GM23248 (cell line): ENCODE measurements around the gene PCDHAC1. TPM values are rescaled to one million over a fixed set of nuclear protein-coding genes. Genes with fewer than 3 reads are reported as not detected.
"Not testable (repeated sequence)": the region's sequence is repeated elsewhere in the genome, so short reads cannot be mapped to it uniquely, and the experiment has no call there.

Experiments used
- DNase-seq: peaks from one replicate; pipeline ENCODE4 v3.0.0-alpha.2; 2015
- H2AFZ ChIP-seq: fragments of 200-600 bp; sonication (generic); 2 replicates; pipeline ENCODE4 v1.6.1; 2016; ENCODE audit warnings: antibody characterized with exemption
- H3F3A ChIP-seq: fragments of 200-600 bp; sonication (generic); 2 replicates; pipeline ENCODE4 v1.6.1; 2016; ENCODE audit warnings: mild to moderate bottlenecking, antibody characterized with exemption, mixed run types; ENCODE audit not compliant: insufficient read depth
- H3K27ac ChIP-seq: fragments of 200-600 bp; sonication (generic); 2 replicates; pipeline ENCODE4 v1.5.1; 2016; ENCODE audit warnings: mild to moderate bottlenecking
- H3K27me3 ChIP-seq: fragments of 200-600 bp; sonication (generic); replicated peaks from 2 replicates; pipeline ENCODE4 v1.6.1; 2016; ENCODE audit warnings: mild to moderate bottlenecking; ENCODE audit not compliant: insufficient read depth
- H3K36me3 ChIP-seq: fragments of 200-600 bp; sonication (generic); 2 replicates; pipeline ENCODE4 v1.6.1; 2016; ENCODE audit warnings: low read depth, mild to moderate bottlenecking
- H3K4me1 ChIP-seq: fragments of 200-600 bp; sonication (generic); 2 replicates; pipeline ENCODE4 v1.6.1; 2016; ENCODE audit warnings: mild to moderate bottlenecking; ENCODE audit not compliant: insufficient read depth
- H3K4me2 ChIP-seq: fragments of 200-600 bp; sonication (generic); one replicate; pipeline ENCODE4 v1.6.1; 2016; ENCODE audit warnings: mild to moderate bottlenecking; ENCODE audit not compliant: unreplicated experiment
- H3K4me3 ChIP-seq: fragments of 200-600 bp; sonication (generic); 2 replicates; pipeline ENCODE4 v1.5.1; 2016; ENCODE audit warnings: mild to moderate bottlenecking
- H3K79me2 ChIP-seq: fragments of 200-600 bp; sonication (generic); 2 replicates; pipeline ENCODE4 v1.6.1; 2016; ENCODE audit warnings: mild to moderate bottlenecking; ENCODE audit not compliant: insufficient read depth
- H3K9ac ChIP-seq: fragments of 200-600 bp; sonication (generic); 2 replicates; pipeline ENCODE4 v1.6.1; 2016; ENCODE audit warnings: mild to moderate bottlenecking
- H3K9me2 ChIP-seq: fragments of 200-600 bp; sonication (generic); 2 replicates; pipeline ENCODE4 v1.6.1; 2016; ENCODE audit warnings: mixed run types, mild to moderate bottlenecking, moderate library complexity; ENCODE audit not compliant: insufficient read depth
- H3K9me3 ChIP-seq: fragments of 200-600 bp; sonication (generic); one replicate; pipeline ENCODE4 v1.6.1; 2017; ENCODE audit warnings: low read depth
- H4K20me1 ChIP-seq: fragments of 200-600 bp; sonication (generic); 2 replicates; pipeline ENCODE4 v1.6.0; 2016; ENCODE audit not compliant: insufficient read depth
- EZH2 ChIP-seq: fragments of 200-600 bp; sonication (generic); IDR thresholded peaks from 2 replicates; pipeline ENCODE4 v1.6.1; 2018; ENCODE audit warnings: antibody characterized with exemption, mild to moderate bottlenecking; ENCODE audit not compliant: insufficient read depth, poor library complexity, severe bottlenecking
- EZH2phosphoT487 ChIP-seq: fragments of 200-600 bp; sonication (generic); IDR thresholded peaks from 2 replicates; pipeline ENCODE4 v1.6.1; 2018; ENCODE audit warnings: antibody characterized with exemption, moderate library complexity, mild to moderate bottlenecking, low read depth; ENCODE audit not compliant: insufficient read depth
- WGBS, 2 experiments: methylation state at CpG; one replicate each; pipeline ENCODE4 v1.1.6; 2015 to 2017; ENCODE audit warnings: low lambda C conversion rate in 2 of 2, low coverage in 1 of 2; ENCODE audit errors: missing lambda C conversion rate in 2 of 2; 5-methylcytosine and 5-hydroxymethylcytosine counted together
- in situ Hi-C: fragments of 300-500 bp; cut with MboI; formaldehyde crosslinking; loops from 2 replicates; pipeline ENCODE4 v1.15.0; 2020
- polyA plus RNA-seq: library from polyadenylated mRNA; unstranded; fragments of >200 nt; fragmentation: Nextera tagmentation; extraction: Ambion mirVana; gene quantifications from 2 replicates; pipeline ENCODE4 v1.2.1, GENCODE V29; 2016
- total RNA-seq: library from RNA; depleted of rRNA; stranded (reverse); fragments of >200 nt; shearing (Covaris generic); gene quantifications from 2 replicates; pipeline ENCODE4 v1.2.3, GENCODE V29; 2014; rRNA removed

Gene PCDHAC1
- 0.38 TPM in 1 of 2 replicates, not detected in the other for total RNA-seq
- polyA plus RNA-seq = not detected in 2 replicates

GRCh38 chr5:140925806-140926442 is at the start of gene PCDHAC1:
Gene PCDHAC1, plus strand, starts transcription at chr5:140926299. Its CDS starts 594 bp downstream, at chr5:140926893.
- no peaks in the 10 kb centered on the region for H3K9me3 ChIP-seq
- H2AFZ ChIP-seq = peak within 1 kb of the TSS; percentile 67
- no peak within 1 kb of the TSS for H3K27ac ChIP-seq
- peaks cover 12% of the 10 kb centered on the region for H3K27me3 ChIP-seq
- no peak within 1 kb of the TSS for H3K9ac ChIP-seq
- H3K79me2 ChIP-seq = no peaks in the 10 kb centered on the region
- no peak for TF ChIP-seq EZH2
- TF ChIP-seq EZH2phosphoT487 = no peak
- DNase-seq = no peak
- in situ Hi-C loops = no loop called here
- WGBS, 2 experiments = 7% methylated on average over 40 to 41 of the region's 41 CpGs
- peak within 1 kb of the TSS; percentile 39 for H3K4me2 ChIP-seq
- H3K36me3 ChIP-seq = no peaks in the 10 kb centered on the region
- no peaks in the 10 kb centered on the region for H4K20me1 ChIP-seq
- no peaks in the 10 kb centered on the region for H3F3A ChIP-seq
- H3K9me2 ChIP-seq = no peaks in the 10 kb centered on the region
- H3K4me1 ChIP-seq = no peaks in the 10 kb centered on the region
- peak within 1 kb of the TSS; percentile 42 for H3K4me3 ChIP-seq

DNA sequence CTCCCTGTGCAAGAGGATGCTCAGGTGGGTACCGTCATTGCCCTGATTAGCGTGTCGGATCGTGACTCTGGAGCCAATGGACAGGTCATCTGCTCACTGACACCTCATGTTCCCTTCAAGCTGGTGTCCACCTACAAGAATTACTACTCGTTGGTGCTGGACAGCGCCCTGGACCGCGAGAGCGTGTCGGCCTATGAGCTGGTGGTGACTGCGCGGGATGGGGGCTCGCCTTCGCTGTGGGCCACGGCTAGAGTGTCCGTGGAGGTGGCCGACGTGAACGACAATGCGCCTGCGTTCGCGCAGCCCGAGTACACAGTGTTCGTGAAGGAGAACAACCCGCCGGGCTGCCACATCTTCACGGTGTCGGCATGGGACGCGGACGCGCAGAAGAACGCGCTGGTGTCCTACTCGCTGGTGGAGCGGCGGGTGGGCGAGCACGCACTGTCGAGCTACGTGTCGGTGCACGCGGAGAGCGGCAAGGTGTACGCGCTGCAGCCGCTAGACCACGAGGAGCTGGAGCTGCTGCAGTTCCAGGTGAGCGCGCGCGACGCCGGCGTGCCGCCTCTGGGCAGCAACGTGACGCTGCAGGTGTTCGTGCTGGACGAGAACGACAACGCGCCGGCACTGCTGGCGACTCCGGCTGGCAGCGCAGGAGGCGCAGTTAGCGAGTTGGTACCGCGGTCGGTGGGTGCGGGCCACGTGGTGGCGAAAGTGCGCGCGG is 49.4 kb upstream of the PCDHAC1 start:
- H3K27ac ChIP-seq, DNase-seq, H3K27me3 ChIP-seq, H4K20me1 ChIP-seq, in situ Hi-C loops, H3K9me3 ChIP-seq, H3K9me2 ChIP-seq, H3K4me3 ChIP-seq, H3F3A ChIP-seq, H3K9ac ChIP-seq, H2AFZ ChIP-seq, H3K79me2 ChIP-seq, H3K36me3 ChIP-seq, H3K4me1 ChIP-seq, H3K4me2 ChIP-seq: not testable (repeated sequence)
- 43 to 46% methylated on average over 71 to 80 of the region's 80 CpGs for WGBS, 2 experiments

DNA sequence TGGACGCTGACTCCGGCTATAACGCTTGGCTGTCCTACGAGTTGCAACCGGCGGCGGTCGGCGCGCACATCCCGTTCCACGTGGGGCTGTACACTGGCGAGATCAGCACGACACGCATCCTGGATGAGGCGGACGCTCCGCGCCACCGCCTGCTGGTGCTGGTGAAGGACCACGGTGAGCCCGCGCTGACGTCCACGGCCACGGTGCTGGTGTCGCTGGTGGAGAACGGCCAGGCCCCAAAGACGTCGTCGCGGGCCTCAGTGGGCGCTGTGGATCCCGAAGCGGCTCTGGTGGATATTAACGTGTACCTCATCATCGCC is 48.9 kb upstream of the PCDHAC1 start:
- in situ Hi-C loops = no loop called here
- H3K9me2 ChIP-seq = no peaks in the 10 kb centered on the region
- no peaks in the 10 kb centered on the region for H3F3A ChIP-seq
- H3K27me3 ChIP-seq = no peaks in the 10 kb centered on the region
- no peak overlapping the region for H2AFZ ChIP-seq
- H3K4me1 ChIP-seq = no peaks in the 10 kb centered on the region
- WGBS, 2 experiments = 46 to 52% methylated on average over 34 to 37 of the region's 37 CpGs
- H3K36me3 ChIP-seq = no peaks in the 10 kb centered on the region
- H3K4me2 ChIP-seq = no peak overlapping the region
- no peaks in the 10 kb centered on the region for H4K20me1 ChIP-seq
- no peaks in the 10 kb centered on the region for H3K79me2 ChIP-seq
- TF ChIP-seq EZH2phosphoT487 (no peak), EZH2 (no peak)
- no peak overlapping the region for H3K9ac ChIP-seq
- H3K27ac ChIP-seq = no peak overlapping the region
- no peak for DNase-seq
- no peak overlapping the region for H3K4me3 ChIP-seq
- no peaks in the 10 kb centered on the region for H3K9me3 ChIP-seq

DNA sequence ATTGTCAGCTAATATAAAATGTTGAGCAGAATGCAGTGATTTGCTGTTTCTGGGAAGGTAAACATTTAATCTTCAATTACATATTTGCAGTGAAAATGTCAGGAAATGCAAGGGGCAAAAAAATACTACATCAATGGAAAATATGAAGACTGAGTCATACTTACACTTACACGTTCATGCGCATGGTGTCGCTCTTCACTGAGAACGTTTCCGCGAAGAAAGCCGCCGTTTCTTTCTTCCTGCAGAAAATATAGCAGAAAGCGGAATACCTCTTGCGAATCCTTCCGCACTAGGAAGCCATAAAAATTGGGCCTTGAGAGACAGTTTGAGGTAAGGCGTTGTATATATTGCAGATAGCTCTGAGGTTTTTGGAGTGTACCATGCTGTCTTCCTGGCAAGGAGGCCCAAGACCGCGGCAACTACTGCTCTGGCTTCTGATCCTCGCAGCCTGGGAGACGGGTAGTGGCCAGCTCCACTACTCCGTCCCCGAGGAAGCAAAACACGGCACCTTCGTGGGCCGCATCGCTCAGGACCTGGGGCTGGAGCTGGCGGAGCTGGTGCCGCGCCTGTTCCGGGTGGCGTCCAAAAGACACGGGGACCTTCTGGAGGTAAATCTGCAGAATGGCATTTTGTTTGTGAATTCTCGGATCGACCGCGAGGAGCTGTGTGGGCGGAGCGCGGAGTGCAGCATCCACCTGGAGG is 44.1 kb upstream of the PCDHAC1 start, which contains the start of gene PCDHA13:
Gene PCDHA13, plus strand, starts transcription at position 236 of the 702 bp plus-strand sequence. Its CDS starts 145 bp downstream, at position 381.
- no peaks in the 10 kb centered on the region for H3F3A ChIP-seq
- H3K9me3 ChIP-seq = no peaks in the 10 kb centered on the region
- H3K27ac ChIP-seq = no peak within 1 kb of the TSS
- no peaks in the 10 kb centered on the region for H3K79me2 ChIP-seq
- H3K4me2 ChIP-seq = no peak within 1 kb of the TSS
- H4K20me1 ChIP-seq = no peaks in the 10 kb centered on the region
- WGBS, 2 experiments = 5 to 9% methylated on average over 35 of the region's 35 CpGs
- no peak within 1 kb of the TSS for H3K4me3 ChIP-seq
- H3K4me1 ChIP-seq = no peaks in the 10 kb centered on the region
- no peaks in the 10 kb centered on the region for H3K36me3 ChIP-seq
- H3K9me2 ChIP-seq = no peaks in the 10 kb centered on the region
- TF ChIP-seq EZH2 (no peak), EZH2phosphoT487 (no peak)
- DNase-seq = peak; percentile 44
- H3K27me3 ChIP-seq = no peaks in the 10 kb centered on the region
- H3K9ac ChIP-seq = no peak within 1 kb of the TSS
- H2AFZ ChIP-seq = 0 out of 2 replicates have a peak within 1 kb of the TSS, but pooled peaks have one; percentile 38
- in situ Hi-C loops = no loop called here
